Measurements from ENCODE around the gene FIZ1.

Gene FIZ1

GRCh38 chr19:55622242-55622969 lies 23.1 kb upstream of the FIZ1 start:
- TF ChIP-seq CTCF (IDR thresholded peaks at IDR 0.05; ENCODE audit: borderline replicate concordance, insufficient read depth, low read depth, low read length): no peak
- no peak overlapping the region for H3K4me3 ChIP-seq (ENCODE audit: low read depth, low read length)

GRCh38 chr19:55621673-55622231 lies 22.4 kb upstream of the FIZ1 start:
- no peak overlapping the region for H3K4me3 ChIP-seq (ENCODE audit: low read depth, low read length)
- TF ChIP-seq CTCF (IDR thresholded peaks at IDR 0.05; ENCODE audit: borderline replicate concordance, insufficient read depth, low read depth, low read length): no peak

- no peak for TF ChIP-seq CTCF (IDR thresholded peaks at IDR 0.05; ENCODE audit: borderline replicate concordance, insufficient read depth, low read depth, low read length)
- no peak overlapping the region for H3K4me3 ChIP-seq (ENCODE audit: low read depth, low read length)
Measured at GRCh38 chr19:55621205-55621672, 21.9 kb upstream of the FIZ1 start.

- no peak for TF ChIP-seq CTCF (IDR thresholded peaks at IDR 0.05; ENCODE audit: borderline replicate concordance, insufficient read depth, low read depth, low read length)
- no peak overlapping the region for H3K4me3 ChIP-seq (ENCODE audit: low read depth, low read length)
Measured at GRCh38 chr19:55620410-55621204, 21.3 kb upstream of the FIZ1 start.

GRCh38 chr19:55619286-55619685 lies 20.0 kb upstream of the FIZ1 start:
- no peak overlapping the region for H3K4me3 ChIP-seq (ENCODE audit: low read depth, low read length)
- no peak for TF ChIP-seq CTCF (IDR thresholded peaks at IDR 0.05; ENCODE audit: borderline replicate concordance, insufficient read depth, low read depth, low read length)

GRCh38 chr19:55618426-55618825 lies 19.1 kb upstream of the FIZ1 start:
- no peak overlapping the region for H3K4me3 ChIP-seq (ENCODE audit: low read depth, low read length)
- TF ChIP-seq CTCF (IDR thresholded peaks at IDR 0.05; ENCODE audit: borderline replicate concordance, insufficient read depth, low read depth, low read length): no peak

Measured in GM12875 (cell line).